ENCODE measurements around the gene GLIS1. TPM values are rescaled to one million over a fixed set of nuclear protein-coding genes. Genes with fewer than 3 reads are reported as not detected.

GLIS1 gene
- polyA plus RNA-seq, 1 donor from 2014 or later, result not detected

GRCh38 chr1:53777272-53777671 lies 38.3 kb upstream of the GLIS1 start:
- Histone ChIP-seq H3K79me2 (replicated peaks; ENCODE audit: insufficient read depth, low read length) (no peaks in the 10 kb centered on the region), H3K9me2 (ENCODE audit: insufficient read depth, low read length) (no peaks in the 10 kb centered on the region)
- no peak for TF ChIP-seq SMC3 (conservative IDR thresholded peaks at IDR 0.05; ENCODE audit: poor library complexity)
- TF ChIP-seq EP300 (conservative IDR thresholded peaks at IDR 0.05; ENCODE audit: poor library complexity, severe bottlenecking), result no peak
- no peak for TF ChIP-seq TAF1 (IDR thresholded peaks at IDR 0.05; ENCODE audit: low read depth)
- TF ChIP-seq, protein P1, sequence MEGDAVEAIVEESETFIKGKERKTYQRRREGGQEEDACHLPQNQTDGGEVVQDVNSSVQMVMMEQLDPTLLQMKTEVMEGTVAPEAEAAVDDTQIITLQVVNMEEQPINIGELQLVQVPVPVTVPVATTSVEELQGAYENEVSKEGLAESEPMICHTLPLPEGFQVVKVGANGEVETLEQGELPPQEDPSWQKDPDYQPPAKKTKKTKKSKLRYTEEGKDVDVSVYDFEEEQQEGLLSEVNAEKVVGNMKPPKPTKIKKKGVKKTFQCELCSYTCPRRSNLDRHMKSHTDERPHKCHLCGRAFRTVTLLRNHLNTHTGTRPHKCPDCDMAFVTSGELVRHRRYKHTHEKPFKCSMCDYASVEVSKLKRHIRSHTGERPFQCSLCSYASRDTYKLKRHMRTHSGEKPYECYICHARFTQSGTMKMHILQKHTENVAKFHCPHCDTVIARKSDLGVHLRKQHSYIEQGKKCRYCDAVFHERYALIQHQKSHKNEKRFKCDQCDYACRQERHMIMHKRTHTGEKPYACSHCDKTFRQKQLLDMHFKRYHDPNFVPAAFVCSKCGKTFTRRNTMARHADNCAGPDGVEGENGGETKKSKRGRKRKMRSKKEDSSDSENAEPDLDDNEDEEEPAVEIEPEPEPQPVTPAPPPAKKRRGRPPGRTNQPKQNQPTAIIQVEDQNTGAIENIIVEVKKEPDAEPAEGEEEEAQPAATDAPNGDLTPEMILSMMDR (IDR thresholded peaks at IDR 0.05; ENCODE audit: poor library complexity, severe bottlenecking), result no peak
- TF ChIP-seq MXI1 (conservative IDR thresholded peaks at IDR 0.05; ENCODE audit: poor library complexity, severe bottlenecking), result no peak
- no peak for TF ChIP-seq RAD21 (conservative IDR thresholded peaks at IDR 0.05)
- no peak for TF ChIP-seq EZH2 (IDR thresholded peaks at IDR 0.05; ENCODE audit: borderline replicate concordance, insufficient read depth, low read length, poor library complexity, severe bottlenecking)
- no peak for TF ChIP-seq POLR2AphosphoS5 (IDR thresholded peaks at IDR 0.05)
- TF ChIP-seq, protein P2, sequence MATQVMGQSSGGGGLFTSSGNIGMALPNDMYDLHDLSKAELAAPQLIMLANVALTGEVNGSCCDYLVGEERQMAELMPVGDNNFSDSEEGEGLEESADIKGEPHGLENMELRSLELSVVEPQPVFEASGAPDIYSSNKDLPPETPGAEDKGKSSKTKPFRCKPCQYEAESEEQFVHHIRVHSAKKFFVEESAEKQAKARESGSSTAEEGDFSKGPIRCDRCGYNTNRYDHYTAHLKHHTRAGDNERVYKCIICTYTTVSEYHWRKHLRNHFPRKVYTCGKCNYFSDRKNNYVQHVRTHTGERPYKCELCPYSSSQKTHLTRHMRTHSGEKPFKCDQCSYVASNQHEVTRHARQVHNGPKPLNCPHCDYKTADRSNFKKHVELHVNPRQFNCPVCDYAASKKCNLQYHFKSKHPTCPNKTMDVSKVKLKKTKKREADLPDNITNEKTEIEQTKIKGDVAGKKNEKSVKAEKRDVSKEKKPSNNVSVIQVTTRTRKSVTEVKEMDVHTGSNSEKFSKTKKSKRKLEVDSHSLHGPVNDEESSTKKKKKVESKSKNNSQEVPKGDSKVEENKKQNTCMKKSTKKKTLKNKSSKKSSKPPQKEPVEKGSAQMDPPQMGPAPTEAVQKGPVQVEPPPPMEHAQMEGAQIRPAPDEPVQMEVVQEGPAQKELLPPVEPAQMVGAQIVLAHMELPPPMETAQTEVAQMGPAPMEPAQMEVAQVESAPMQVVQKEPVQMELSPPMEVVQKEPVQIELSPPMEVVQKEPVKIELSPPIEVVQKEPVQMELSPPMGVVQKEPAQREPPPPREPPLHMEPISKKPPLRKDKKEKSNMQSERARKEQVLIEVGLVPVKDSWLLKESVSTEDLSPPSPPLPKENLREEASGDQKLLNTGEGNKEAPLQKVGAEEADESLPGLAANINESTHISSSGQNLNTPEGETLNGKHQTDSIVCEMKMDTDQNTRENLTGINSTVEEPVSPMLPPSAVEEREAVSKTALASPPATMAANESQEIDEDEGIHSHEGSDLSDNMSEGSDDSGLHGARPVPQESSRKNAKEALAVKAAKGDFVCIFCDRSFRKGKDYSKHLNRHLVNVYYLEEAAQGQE (IDR thresholded peaks at IDR 0.05; ENCODE audit: borderline replicate concordance), result no peak

GRCh38 chr1:53771648-53772047 lies 32.7 kb upstream of the GLIS1 start:
- Histone ChIP-seq H3K27ac (ENCODE audit: low read length) (no peak overlapping the region), H3K9ac (ENCODE audit: low read length) (no peak overlapping the region)
- TF ChIP-seq EP300 (conservative IDR thresholded peaks at IDR 0.05; ENCODE audit: poor library complexity, severe bottlenecking) (no peak), POLR2AphosphoS5 (IDR thresholded peaks at IDR 0.05) (no peak), MXI1 (conservative IDR thresholded peaks at IDR 0.05; ENCODE audit: poor library complexity, severe bottlenecking) (no peak), TAF1 (IDR thresholded peaks at IDR 0.05; ENCODE audit: low read depth) (no peak), SMC3 (conservative IDR thresholded peaks at IDR 0.05; ENCODE audit: poor library complexity) (no peak), RAD21 (conservative IDR thresholded peaks at IDR 0.05) (no peak), EZH2 (IDR thresholded peaks at IDR 0.05; ENCODE audit: borderline replicate concordance, insufficient read depth, low read length, poor library complexity, severe bottlenecking) (no peak)
- TF ChIP-seq, protein P1 (IDR thresholded peaks at IDR 0.05; ENCODE audit: poor library complexity, severe bottlenecking), result no peak
- TF ChIP-seq, protein P2 (IDR thresholded peaks at IDR 0.05; ENCODE audit: borderline replicate concordance), result no peak

More at GRCh38 chr1:53777272-53777671, 38.3 kb upstream of the GLIS1 start:
- Histone ChIP-seq H4K20me1 (ENCODE audit: insufficient read depth) (no peaks in the 10 kb centered on the region), H3K4me3 (ENCODE audit: low read length) (no peak overlapping the region), H3K36me3 (ENCODE audit: insufficient read depth, low read length) (no peaks in the 10 kb centered on the region), H3F3A (ENCODE audit: insufficient read depth, low read length, poor library complexity, severe bottlenecking) (no peaks in the 10 kb centered on the region), H3K4me2 (ENCODE audit: low read length) (no peak overlapping the region), H3K27ac (ENCODE audit: low read length) (no peak overlapping the region), H3K27me3 (ENCODE audit: insufficient read depth, low read depth, low read length) (no peaks in the 10 kb centered on the region), H2AFZ (ENCODE audit: low read depth, low read length) (no peak overlapping the region), H3K9me3 (ENCODE audit: low read length) (no peaks in the 10 kb centered on the region), H3K9ac (ENCODE audit: low read length) (no peak overlapping the region)

More at GRCh38 chr1:53771648-53772047, 32.7 kb upstream of the GLIS1 start:
- no peaks in the 10 kb centered on the region for H3F3A ChIP-seq (ENCODE audit: insufficient read depth, low read length, poor library complexity, severe bottlenecking)
- no peaks in the 10 kb centered on the region for H3K9me2 ChIP-seq (ENCODE audit: insufficient read depth, low read length)
- no peaks in the 10 kb centered on the region for H3K36me3 ChIP-seq (ENCODE audit: insufficient read depth, low read length)
- H3K9me3 ChIP-seq (ENCODE audit: low read length), result no peaks in the 10 kb centered on the region
- H3K4me3 ChIP-seq (ENCODE audit: low read length), result no peak overlapping the region
- H2AFZ ChIP-seq (ENCODE audit: low read depth, low read length), result no peak overlapping the region
- no peak overlapping the region for H3K4me2 ChIP-seq (ENCODE audit: low read length)
- H3K79me2 ChIP-seq (replicated peaks; ENCODE audit: insufficient read depth, low read length), result no peaks in the 10 kb centered on the region
- no peaks in the 10 kb centered on the region for H3K27me3 ChIP-seq (ENCODE audit: insufficient read depth, low read depth, low read length)
- no peaks in the 10 kb centered on the region for H4K20me1 ChIP-seq (ENCODE audit: insufficient read depth)

All from neural cell (in vitro differentiated cells).